ENCODE data around the gene BMP7. TPM values are rescaled to one million over a fixed set of nuclear protein-coding genes. Genes with fewer than 3 reads are reported as not detected.
"Not testable (repeated sequence)": the region's sequence is repeated elsewhere in the genome, so short reads cannot be mapped to it uniquely, and the experiment has no call there.

BMP7 gene
- total RNA-seq, 1 donor from 2014 or later = 9.4 TPM

- no peak for DNase-seq (ENCODE audit: low spot score in 2 of 2)
- FAIRE-seq = no peak
Measured at GRCh38 chr20:57268399-57269076, 2.1 kb upstream of the BMP7 start.

- no peak for DNase-seq (ENCODE audit: low spot score in 2 of 2)
Measured at GRCh38 chr20:57267158-57267821, 849 bp upstream of the BMP7 start.

GRCh38 chr20:57265997-57266290 is 497 bp downstream of the BMP7 start:
- no peak for FAIRE-seq
- peak in 1 of 2 donors; percentile 53 for DNase-seq (ENCODE audit: low spot score in 2 of 2)

More at GRCh38 chr20:57267158-57267821, 849 bp upstream of the BMP7 start:
- FAIRE-seq = no peak

- DNase-seq (ENCODE audit: low spot score in 2 of 2) = no peak
Measured at GRCh38 chr20:57265336-57265996, 975 bp downstream of the BMP7 start.

GRCh38 chr20:57264908-57265335 is 1.5 kb downstream of the BMP7 start:
- FAIRE-seq; DNase-seq (ENCODE audit: low spot score in 2 of 2): not testable (repeated sequence)

More at GRCh38 chr20:57265336-57265996, 975 bp downstream of the BMP7 start:
- no peak for FAIRE-seq

- DNase-seq (ENCODE audit: low spot score in 2 of 2) (no peak), FAIRE-seq (no peak)
Measured at GRCh38 chr20:57263801-57264792, 2.3 kb downstream of the BMP7 start.

GRCh38 chr20:57262784-57263609 is 3.4 kb downstream of the BMP7 start:
- FAIRE-seq = no peak
- DNase-seq (ENCODE audit: low spot score in 2 of 2) = no peak

- FAIRE-seq (no peak), DNase-seq (ENCODE audit: low spot score in 2 of 2) (no peak)
Measured at GRCh38 chr20:57262301-57262700, 4.1 kb downstream of the BMP7 start.

GRCh38 chr20:57261457-57262251 is 4.8 kb downstream of the BMP7 start:
- DNase-seq (ENCODE audit: low spot score in 2 of 2) = no peak
- FAIRE-seq = no peak

GRCh38 chr20:57260934-57261333 is 5.5 kb downstream of the BMP7 start:
- no peak for DNase-seq (ENCODE audit: low spot score in 2 of 2)
- no peak for FAIRE-seq

- FAIRE-seq = no peak
- no peak for DNase-seq (ENCODE audit: low spot score in 2 of 2)
Measured at GRCh38 chr20:57259938-57260921, 6.2 kb downstream of the BMP7 start.

- DNase-seq (ENCODE audit: low spot score in 2 of 2) (no peak), FAIRE-seq (no peak)
Measured at GRCh38 chr20:57259121-57259937, 7.1 kb downstream of the BMP7 start.

- FAIRE-seq = no peak
- DNase-seq (ENCODE audit: low spot score in 2 of 2) = no peak
Measured at GRCh38 chr20:57257701-57258453, 8.6 kb downstream of the BMP7 start.

GRCh38 chr20:57256908-57257307 is 9.5 kb downstream of the BMP7 start:
- DNase-seq (ENCODE audit: low spot score in 2 of 2) (no peak), FAIRE-seq (no peak)

- no peak for FAIRE-seq
- no peak for DNase-seq (ENCODE audit: low spot score in 2 of 2)
Measured at GRCh38 chr20:57256205-57256604, 10.2 kb downstream of the BMP7 start.

GRCh38 chr20:57255183-57255582 is 11.3 kb downstream of the BMP7 start:
- FAIRE-seq = no peak
- DNase-seq (ENCODE audit: low spot score in 2 of 2) = no peak
